Measurements from ENCODE around the gene SYNGR3. TPM values are rescaled to one million over a fixed set of nuclear protein-coding genes. Genes with fewer than 3 reads are reported as not detected.

SYNGR3 gene
- total and polyA plus RNA-seq, 2 of the 13 experiments (the other 11 are each of a cell fraction or from before 2014, with no cell fraction given), result 0.97 to 5.7 TPM

DNA sequence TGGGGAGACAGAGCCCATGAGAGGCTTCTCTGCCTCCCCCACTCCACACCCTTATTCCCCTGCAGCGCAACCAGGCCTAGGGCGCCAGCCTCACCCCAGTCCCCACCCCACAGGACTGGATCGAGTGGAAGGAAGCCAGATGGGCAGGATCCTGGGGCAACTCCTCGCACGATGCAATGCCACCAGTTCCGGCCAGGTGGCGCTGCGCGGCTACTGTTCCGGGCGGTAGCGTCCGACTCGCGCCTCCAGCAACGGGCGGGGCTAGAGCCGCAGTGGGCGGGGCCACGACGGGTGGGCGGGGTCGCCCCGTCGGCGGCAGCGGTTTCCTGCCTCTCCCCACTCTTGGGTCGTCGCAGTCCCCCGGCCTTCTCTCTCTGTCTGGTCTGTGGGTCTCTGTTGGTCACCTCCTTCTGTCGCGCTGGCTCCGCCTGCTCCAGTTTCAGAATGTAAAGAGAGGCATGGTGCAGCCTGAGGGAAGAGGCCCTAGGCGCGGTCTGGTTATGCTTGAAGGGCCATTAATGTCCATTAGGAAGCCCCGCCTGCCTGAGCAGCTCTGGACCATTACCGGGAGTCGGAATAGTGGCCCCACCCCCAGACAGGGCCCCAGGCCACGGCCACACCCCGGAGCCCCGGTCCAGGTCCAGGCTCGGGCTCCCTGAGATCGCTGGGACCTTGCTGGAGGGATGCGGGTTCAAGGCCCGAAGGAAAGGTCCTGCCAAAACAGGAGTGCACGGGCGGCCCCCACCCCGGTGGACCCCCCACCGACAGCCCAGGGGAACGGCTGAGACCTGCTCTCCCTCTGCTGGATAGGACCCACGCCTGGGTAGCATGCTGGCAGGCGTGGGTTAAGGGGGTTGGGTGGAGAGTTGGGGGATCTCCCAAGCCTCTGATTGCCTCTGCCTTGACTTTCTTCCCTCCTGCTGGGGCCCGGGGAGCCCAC is 33.6 kb downstream of the SYNGR3 start (continued):
- 0 out of 2 replicates have a peak, but pooled peaks have one; percentile 59 for TF ChIP-seq ZNF510 (CRISPR knock-in tag; IDR thresholded peaks at IDR 0.05; ENCODE audit: low read depth)
- TF ChIP-seq ZNF260 (CRISPR knock-in tag; IDR thresholded peaks at IDR 0.05; ENCODE audit: borderline replicate concordance, low read depth), result no peak
- TF ChIP-seq, protein P1, sequence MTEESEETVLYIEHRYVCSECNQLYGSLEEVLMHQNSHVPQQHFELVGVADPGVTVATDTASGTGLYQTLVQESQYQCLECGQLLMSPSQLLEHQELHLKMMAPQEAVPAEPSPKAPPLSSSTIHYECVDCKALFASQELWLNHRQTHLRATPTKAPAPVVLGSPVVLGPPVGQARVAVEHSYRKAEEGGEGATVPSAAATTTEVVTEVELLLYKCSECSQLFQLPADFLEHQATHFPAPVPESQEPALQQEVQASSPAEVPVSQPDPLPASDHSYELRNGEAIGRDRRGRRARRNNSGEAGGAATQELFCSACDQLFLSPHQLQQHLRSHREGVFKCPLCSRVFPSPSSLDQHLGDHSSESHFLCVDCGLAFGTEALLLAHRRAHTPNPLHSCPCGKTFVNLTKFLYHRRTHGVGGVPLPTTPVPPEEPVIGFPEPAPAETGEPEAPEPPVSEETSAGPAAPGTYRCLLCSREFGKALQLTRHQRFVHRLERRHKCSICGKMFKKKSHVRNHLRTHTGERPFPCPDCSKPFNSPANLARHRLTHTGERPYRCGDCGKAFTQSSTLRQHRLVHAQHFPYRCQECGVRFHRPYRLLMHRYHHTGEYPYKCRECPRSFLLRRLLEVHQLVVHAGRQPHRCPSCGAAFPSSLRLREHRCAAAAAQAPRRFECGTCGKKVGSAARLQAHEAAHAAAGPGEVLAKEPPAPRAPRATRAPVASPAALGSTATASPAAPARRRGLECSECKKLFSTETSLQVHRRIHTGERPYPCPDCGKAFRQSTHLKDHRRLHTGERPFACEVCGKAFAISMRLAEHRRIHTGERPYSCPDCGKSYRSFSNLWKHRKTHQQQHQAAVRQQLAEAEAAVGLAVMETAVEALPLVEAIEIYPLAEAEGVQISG (CRISPR knock-in tag; IDR thresholded peaks at IDR 0.05), result peak; percentile 69
- TF ChIP-seq NR2F1 (CRISPR knock-in tag; IDR thresholded peaks at IDR 0.05), result no peak
- TF ChIP-seq FOXK2 (IDR thresholded peaks at IDR 0.05), result no peak
- no peak; the same call in 1 of the 2 replicates for TF ChIP-seq YEATS4 (CRISPR knock-in tag; IDR thresholded peaks at IDR 0.05; ENCODE audit: borderline replicate concordance)
- 0 out of 2 replicates have a peak, but pooled peaks have one; percentile 45 for TF ChIP-seq TMF1 (CRISPR knock-in tag; IDR thresholded peaks at IDR 0.05; ENCODE audit: low read depth)
- no peak for TF ChIP-seq ZNF775 (CRISPR knock-in tag; IDR thresholded peaks at IDR 0.05; ENCODE audit: borderline replicate concordance)
- TF ChIP-seq ZBTB3 (CRISPR knock-in tag; IDR thresholded peaks at IDR 0.05; ENCODE audit: borderline replicate concordance, low read depth), result peak; percentile 43; the same call in 1 of the 2 replicates
- TF ChIP-seq NBN (conservative IDR thresholded peaks at IDR 0.05), result no peak
- TF ChIP-seq ZNF558 (CRISPR knock-in tag; IDR thresholded peaks at IDR 0.05; ENCODE audit: borderline replicate concordance), result no peak
- TF ChIP-seq, protein P2, sequence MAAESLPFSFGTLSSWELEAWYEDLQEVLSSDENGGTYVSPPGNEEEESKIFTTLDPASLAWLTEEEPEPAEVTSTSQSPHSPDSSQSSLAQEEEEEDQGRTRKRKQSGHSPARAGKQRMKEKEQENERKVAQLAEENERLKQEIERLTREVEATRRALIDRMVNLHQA (CRISPR knock-in tag; IDR thresholded peaks at IDR 0.05), result no peak
- no peak for TF ChIP-seq CC2D1A (CRISPR knock-in tag; IDR thresholded peaks at IDR 0.05)
- TF ChIP-seq SNAPC4 (CRISPR knock-in tag; IDR thresholded peaks at IDR 0.05), result no peak
- no peak for TF ChIP-seq JUN (CRISPR knock-in tag; IDR thresholded peaks at IDR 0.05)
- no peak for TF ChIP-seq ZNF564 (CRISPR knock-in tag; IDR thresholded peaks at IDR 0.05)
- no peak; the same call in 1 of the 2 replicates for TF ChIP-seq ZMYM3 (CRISPR knock-in tag; IDR thresholded peaks at IDR 0.05)
- TF ChIP-seq, protein P3, sequence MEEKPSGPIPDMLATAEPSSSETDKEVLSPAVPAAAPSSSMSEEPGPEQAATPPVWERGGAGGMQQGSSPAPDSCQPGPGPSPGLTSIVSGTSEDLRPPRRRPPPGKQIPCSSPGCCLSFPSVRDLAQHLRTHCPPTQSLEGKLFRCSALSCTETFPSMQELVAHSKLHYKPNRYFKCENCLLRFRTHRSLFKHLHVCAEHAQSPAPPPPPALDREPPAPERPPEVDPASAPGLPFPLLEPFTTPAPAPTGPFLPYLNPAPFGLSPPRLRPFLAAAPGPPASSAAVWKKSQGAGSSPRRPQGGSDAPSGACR (CRISPR knock-in tag; IDR thresholded peaks at IDR 0.05), result no peak
- no peak for TF ChIP-seq ATRX (CRISPR knock-in tag; IDR thresholded peaks at IDR 0.05; ENCODE audit: borderline replicate concordance)
- no peak for TF ChIP-seq AHR (CRISPR knock-in tag; IDR thresholded peaks at IDR 0.05)

All from HepG2 (cell line).